Pancreas (tissue), 10 donors: ENCODE results near the gene OR2A14. TPM values are rescaled to one million over a fixed set of nuclear protein-coding genes. Genes with fewer than 3 reads are reported as not detected.
"Not testable (repeated sequence)": the region's sequence is repeated elsewhere in the genome, so short reads cannot be mapped to it uniquely, and the experiment has no call there.

ENCODE experiments used
- ATAC-seq, 4 donors: fragments of 200-7000 bp; cut with Tn5 transposase; one replicate each; pipeline versions ENCODE4 v1.8.0 to v1.9.1; 2020; ENCODE audit warnings: mild to moderate bottlenecking in 4 of 4, moderate library complexity in 4 of 4
- DNase-seq, 6 donors: peaks; one replicate each; pipeline ENCODE4 v3.0.0-alpha.2; 2020
- FAIRE-seq: peaks from 2 replicates; lab custom pipeline; 2012; peaks lifted over from hg19 to GRCh38; lab: Jason Lieb, UNC
- H3K27ac ChIP-seq, 4 donors: fragments of 200-600 bp; sonication (generic); 1 replicate in 3 of 4; 2 replicates in 1 of 4; pipeline versions ENCODE4 v1.5.0 to v1.8.0; 2020
- H3K27me3 ChIP-seq, 4 donors: fragments of 200-600 bp; one replicate each; pipeline ENCODE4 v1.8.0; 2021
- H3K36me3 ChIP-seq, 3 donors: fragments of 200-600 bp; sonication (generic) in 1 of 3; one replicate each; pipeline versions ENCODE4 v1.5.0 to v1.8.0; 2020 to 2021
- H3K4me1 ChIP-seq, 3 donors: fragments of 200-600 bp; one replicate each; pipeline ENCODE4 v1.8.0; 2021
- H3K4me3 ChIP-seq, 4 donors: fragments of 200-600 bp; sonication (generic) in 2 of 4; one replicate each; pipeline versions ENCODE4 v1.5.0 to v1.8.0; 2020 to 2021
- H3K9me3 ChIP-seq, 4 donors: fragments of 200-600 bp; one replicate each; pipeline ENCODE4 v1.8.0; 2021
- WGBS, 2 donors: extraction: QIAGEN DNeasy Blood & Tissue Kit; methylation state at CpG; one replicate each; pipeline ENCODE4 v1.1.7; 2013; 5-methylcytosine and 5-hydroxymethylcytosine counted together
- intact Hi-C, 3 donors: fragments of 100-400 bp; cut with DNase I; formaldehyde crosslinking; loops; one replicate each; pipeline versions ENCODE4 v1.11.1 to v1.14.2; 2022
- polyA plus RNA-seq, 2 donors: library from polyadenylated mRNA; stranded (reverse); fragments of 200-250 nt; gene quantifications; one replicate each; pipeline ENCODE4 v1.2.3, GENCODE V29; 2013
- total RNA-seq, 6 donors: library from RNA; stranded (reverse); fragmentation: NEBNext Ultra II Directional in 4 of 6; extraction: Animal tissue kit (Norgen Biotek cat#: 25700) in 4 of 6; gene quantifications; one replicate each; pipeline versions ENCODE4 v1.2.1 to v1.2.4, GENCODE V29; 2021 to 2023
- TF ChIP-seq, protein P1 (sequence below), 4 donors: fragments of 200-600 bp; sonication (generic) in 3 of 4; IDR thresholded peaks; one replicate each; pipeline versions ENCODE4 v1.5.0 to v1.8.0; 2021; ENCODE audit warnings: antibody characterized with exemption in 4 of 4
- donor health status: healthy with polysubstance abuse.
- donor health status: DM: no; HTN: no; CAD: no; lungs with moderate emphysema.
- donor health status: DM: no; HTN: no; CAD: no.
- donor health status: control.
- donor health status: control.
- donor health status: Bipolar disorder and iron deficiency.
- donor health status: DM: yes; HTN: yes; CAD: no.
- donor health status: DM: no; HTN: no; CAD: no.
- donor health status: DM: no; HTN: no; CAD: no.
- donor health status: DM: yes; HTN: yes; CAD: no.

OR2A14 gene
- total and polyA plus RNA-seq, 8 donors = not detected

DNA sequence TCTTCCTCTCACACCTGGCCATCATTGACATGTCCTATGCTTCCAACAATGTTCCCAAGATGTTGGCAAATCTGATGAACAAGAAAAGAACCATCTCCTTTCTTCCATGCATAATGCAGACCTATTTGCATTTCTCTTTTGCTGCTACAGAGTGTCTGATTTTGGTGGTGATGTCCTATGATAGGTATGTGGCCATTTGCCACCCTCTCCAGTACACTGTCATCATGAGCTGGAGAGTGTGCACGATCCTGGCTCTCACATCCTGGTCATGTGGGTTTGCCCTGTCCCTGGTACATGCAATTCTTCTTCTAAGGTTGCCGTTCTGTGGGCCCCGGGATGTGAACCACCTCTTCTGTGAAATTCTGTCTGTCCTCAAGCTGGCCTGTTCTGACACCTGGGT lies 19.2 kb downstream of the OR2A14 start:
- Histone ChIP-seq H3K27me3 (no peaks in the 10 kb centered on the region), H3K4me1 (no peaks in the 10 kb centered on the region), H3K27ac (no peak overlapping the region), H3K36me3 (no peaks in the 10 kb centered on the region), H3K4me3 (no peak overlapping the region), H3K9me3 (no peaks in the 10 kb centered on the region)
- DNase-seq (no peak), FAIRE-seq (no peak), ATAC-seq (no peak)
- 85 to 87% methylated on average over 3 of the region's 3 CpGs for WGBS, 2 donors
- intact Hi-C loops = no loop called here
- TF ChIP-seq, protein P1, sequence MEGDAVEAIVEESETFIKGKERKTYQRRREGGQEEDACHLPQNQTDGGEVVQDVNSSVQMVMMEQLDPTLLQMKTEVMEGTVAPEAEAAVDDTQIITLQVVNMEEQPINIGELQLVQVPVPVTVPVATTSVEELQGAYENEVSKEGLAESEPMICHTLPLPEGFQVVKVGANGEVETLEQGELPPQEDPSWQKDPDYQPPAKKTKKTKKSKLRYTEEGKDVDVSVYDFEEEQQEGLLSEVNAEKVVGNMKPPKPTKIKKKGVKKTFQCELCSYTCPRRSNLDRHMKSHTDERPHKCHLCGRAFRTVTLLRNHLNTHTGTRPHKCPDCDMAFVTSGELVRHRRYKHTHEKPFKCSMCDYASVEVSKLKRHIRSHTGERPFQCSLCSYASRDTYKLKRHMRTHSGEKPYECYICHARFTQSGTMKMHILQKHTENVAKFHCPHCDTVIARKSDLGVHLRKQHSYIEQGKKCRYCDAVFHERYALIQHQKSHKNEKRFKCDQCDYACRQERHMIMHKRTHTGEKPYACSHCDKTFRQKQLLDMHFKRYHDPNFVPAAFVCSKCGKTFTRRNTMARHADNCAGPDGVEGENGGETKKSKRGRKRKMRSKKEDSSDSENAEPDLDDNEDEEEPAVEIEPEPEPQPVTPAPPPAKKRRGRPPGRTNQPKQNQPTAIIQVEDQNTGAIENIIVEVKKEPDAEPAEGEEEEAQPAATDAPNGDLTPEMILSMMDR (IDR thresholded peaks at IDR 0.05) = no peak

DNA sequence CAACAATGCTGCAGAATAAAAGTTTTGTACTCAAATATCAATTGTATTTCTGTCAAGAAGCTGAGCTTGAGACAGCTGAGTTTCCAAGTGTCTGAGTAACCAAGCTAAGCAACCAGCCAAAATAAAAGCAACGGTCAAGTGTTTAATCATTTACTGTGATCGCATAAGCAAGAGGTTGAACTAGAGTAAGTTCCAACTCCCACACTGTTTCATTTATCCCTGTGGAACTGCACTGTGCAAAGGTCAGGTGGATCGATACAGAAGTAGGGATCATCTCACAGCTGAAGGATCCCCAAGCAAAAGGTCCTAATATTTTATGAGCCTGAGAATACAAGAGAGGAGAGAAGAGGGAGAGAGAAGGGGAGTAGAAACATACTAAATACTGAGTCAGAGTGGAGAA lies 21.4 kb downstream of the OR2A14 start:
- H3K9me3 ChIP-seq = no peaks in the 10 kb centered on the region
- H3K36me3 ChIP-seq = no peaks in the 10 kb centered on the region
- no peaks in the 10 kb centered on the region for H3K4me1 ChIP-seq
- H3K4me3 ChIP-seq = no peak overlapping the region
- TF ChIP-seq, protein P1 (IDR thresholded peaks at IDR 0.05) = no peak
- ATAC-seq (no peak), FAIRE-seq (no peak), DNase-seq (no peak)
- H3K27ac ChIP-seq = no peak overlapping the region
- WGBS, 2 donors = 87% methylated on average over 3 of the region's 3 CpGs
- intact Hi-C loops = no loop called here
- no peaks in the 10 kb centered on the region for H3K27me3 ChIP-seq

DNA sequence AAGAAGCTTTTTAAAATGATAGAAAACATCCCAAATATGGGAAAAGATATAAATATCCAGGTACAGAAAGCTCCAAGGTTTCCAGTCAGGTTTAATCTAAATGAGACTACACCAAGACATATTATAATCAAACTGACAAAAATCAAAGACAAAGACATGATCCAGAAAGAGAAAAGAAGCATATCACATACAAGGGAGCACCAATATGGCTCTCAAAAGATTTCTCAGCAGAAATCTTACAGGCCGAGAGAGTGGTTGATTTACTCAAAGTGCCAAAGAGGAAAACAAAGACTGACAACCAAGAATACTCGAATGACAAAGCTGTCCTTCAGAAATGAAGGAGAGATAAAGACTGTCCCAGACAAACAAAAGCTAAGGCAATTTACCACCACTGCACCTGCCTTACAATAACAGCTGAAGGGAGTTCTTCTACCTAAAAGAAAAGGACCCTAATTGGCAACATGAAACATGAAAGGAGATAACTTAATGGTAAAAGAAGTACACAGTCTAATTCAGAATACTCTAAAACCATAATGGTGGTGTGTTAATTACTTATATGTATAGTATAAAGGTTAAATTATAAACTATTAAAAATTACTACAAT lies 25.4 kb downstream of the OR2A14 start:
- H3K27me3 ChIP-seq = no peaks in the 10 kb centered on the region
- H3K4me1 ChIP-seq = no peaks in the 10 kb centered on the region
- no peaks in the 10 kb centered on the region for H3K9me3 ChIP-seq
- no peak for ATAC-seq
- no peak overlapping the region for H3K4me3 ChIP-seq
- intact Hi-C loops = no loop called here
- TF ChIP-seq, protein P1 (IDR thresholded peaks at IDR 0.05) = no peak
- no peaks in the 10 kb centered on the region for H3K36me3 ChIP-seq
- WGBS, 2 donors = 71 to 75% methylated on average over 2 of the region's 2 CpGs
- FAIRE-seq = no peak
- DNase-seq = no peak
- H3K27ac ChIP-seq = no peak overlapping the region

DNA sequence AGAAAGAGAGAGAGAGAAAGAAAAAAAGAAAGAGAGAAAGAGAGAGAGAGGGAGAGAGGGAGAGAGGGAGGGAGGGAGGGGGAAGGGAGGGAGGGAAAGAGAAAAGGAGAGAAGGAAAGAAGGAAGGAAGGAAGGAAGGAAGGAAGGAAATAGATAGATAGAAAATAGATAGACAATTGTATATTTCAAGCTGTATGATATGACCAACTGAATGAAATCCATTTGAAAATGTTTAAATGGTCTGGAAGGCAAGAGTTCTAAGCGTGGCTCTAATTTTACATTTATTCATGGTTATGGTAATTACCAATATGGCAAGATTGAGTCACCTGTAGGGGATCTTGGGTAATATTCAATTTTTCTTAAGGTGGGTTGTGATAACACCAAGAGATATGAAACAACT lies 35.9 kb downstream of the OR2A14 start:
- Histone ChIP-seq H3K4me1 (no peaks in the 10 kb centered on the region), H3K27ac (no peak overlapping the region), H3K36me3 (no peaks in the 10 kb centered on the region), H3K9me3 (no peaks in the 10 kb centered on the region), H3K4me3 (no peak overlapping the region), H3K27me3 (no peaks in the 10 kb centered on the region)
- FAIRE-seq = no peak
- TF ChIP-seq, protein P1 (IDR thresholded peaks at IDR 0.05) = no peak
- intact Hi-C loops = no loop called here
- 91 to 93% methylated on average over 1 of the region's 1 CpG for WGBS, 2 donors
- no peak for DNase-seq
- ATAC-seq = no peak

DNA sequence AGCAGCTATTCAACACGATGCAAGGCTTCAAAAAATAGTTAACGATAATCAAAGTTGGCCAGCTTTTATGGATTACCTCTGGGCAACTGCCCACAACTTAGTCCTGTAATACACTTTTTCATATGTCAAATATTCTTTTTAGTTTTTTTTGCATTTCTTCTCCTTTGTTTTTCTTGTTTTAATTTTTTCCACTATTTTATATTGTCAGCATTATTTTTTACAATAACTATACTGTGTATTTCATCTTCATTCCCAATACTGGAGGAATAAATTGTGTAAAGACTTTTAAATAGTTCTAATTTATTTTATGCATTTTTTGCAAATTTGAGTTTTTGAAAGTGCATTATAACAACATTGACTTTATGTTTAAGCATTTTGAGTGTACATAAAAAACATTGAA lies 41.8 kb downstream of the OR2A14 start:
- no peaks in the 10 kb centered on the region for H3K27me3 ChIP-seq
- H3K4me3 ChIP-seq = no peak overlapping the region
- H3K9me3 ChIP-seq = no peaks in the 10 kb centered on the region
- FAIRE-seq = no peak
- H3K27ac ChIP-seq = no peak overlapping the region
- ATAC-seq = no peak
- no peak for DNase-seq
- TF ChIP-seq, protein P1 (IDR thresholded peaks at IDR 0.05) = no peak
- intact Hi-C loops = no loop called here
- 71 to 73% methylated on average over 2 of the region's 2 CpGs for WGBS, 2 donors
- no peaks in the 10 kb centered on the region for H3K36me3 ChIP-seq
- H3K4me1 ChIP-seq = no peaks in the 10 kb centered on the region

DNA sequence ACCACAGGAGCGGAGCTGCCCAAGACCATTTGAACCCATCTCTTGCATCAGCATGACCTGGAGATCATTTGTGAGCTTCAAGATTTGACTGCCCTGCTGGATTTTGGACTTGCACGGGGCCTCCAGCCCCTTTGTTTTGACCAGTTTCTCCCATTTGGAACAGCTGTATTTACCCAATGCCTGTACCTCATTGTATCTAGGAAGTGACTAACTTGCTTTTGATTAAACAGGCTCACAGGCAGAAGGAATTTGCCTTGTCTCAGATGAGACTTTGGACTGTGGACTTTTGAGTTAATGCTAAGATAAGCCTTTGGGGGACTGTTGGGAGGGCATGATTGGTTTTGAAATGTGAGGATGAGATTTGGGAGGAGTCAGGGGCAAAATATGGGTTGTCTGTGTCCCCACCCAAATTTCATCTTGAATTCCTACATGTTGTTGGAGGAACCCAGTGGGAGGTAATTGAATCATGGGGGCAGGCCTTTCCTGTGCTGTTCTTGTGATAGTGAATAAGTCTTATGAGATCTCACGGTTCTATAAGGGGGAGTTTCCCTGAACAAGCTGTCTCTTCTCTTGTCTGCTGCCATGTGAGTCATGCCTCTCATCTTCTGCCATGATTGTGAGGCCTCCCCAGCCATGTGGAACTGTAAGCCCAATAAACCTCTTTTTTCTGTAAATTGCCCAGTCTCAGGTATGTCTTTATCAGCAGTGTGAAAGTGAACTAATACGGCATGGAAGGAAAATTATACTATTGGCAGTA lies 48.8 kb downstream of the OR2A14 start:
- not testable (repeated sequence) for H3K27ac ChIP-seq, H3K27me3 ChIP-seq, ATAC-seq, H3K36me3 ChIP-seq, FAIRE-seq, H3K9me3 ChIP-seq, H3K4me1 ChIP-seq, DNase-seq, H3K4me3 ChIP-seq
- WGBS, 2 donors = 71 to 74% methylated on average over 4 of the region's 4 CpGs
- intact Hi-C loops = loop anchor here in 1 of 3 donors (10.0 kb wide), 1 partner anchor 223 kb away; no protein-coding TSS in a partner anchor
